HG02870 (cell line): ENCODE measurements around the gene LATS1.
"Not testable (repeated sequence)": the region's sequence is repeated elsewhere in the genome, so short reads cannot be mapped to it uniquely, and the experiment has no call there.

Source experiments
- ATAC-seq: cut with Tn5 transposase; IDR thresholded peaks from one replicate; pipeline ENCODE4 v1.9.1; 2021; ENCODE audit warnings: mild to moderate bottlenecking, moderate library complexity; ENCODE audit not compliant: unreplicated experiment

Gene LATS1

GRCh38 chr6:149717588-149718458, at the start of gene LATS1:
Gene LATS1, minus strand, starts transcription at chr6:149718101. Its CDS starts 15,975 bp downstream, at chr6:149702126.
- peak; percentile 83 for ATAC-seq

- no peak for ATAC-seq
These were observed 48.4 kb upstream of the LATS1 start for GRCh38 chr6:149766156-149766769.

- ATAC-seq = no peak
These were observed 46.0 kb upstream of the LATS1 start for GRCh38 chr6:149763866-149764265.

- peak; percentile 96 for ATAC-seq
These were observed 43.5 kb upstream of the LATS1 start for GRCh38 chr6:149761438-149761837.

GRCh38 chr6:149756261-149756636, 38.3 kb upstream of the LATS1 start:
- ATAC-seq = no peak

- ATAC-seq = peak; percentile 70
These were observed 37.7 kb upstream of the LATS1 start for GRCh38 chr6:149755300-149756260.

GRCh38 chr6:149754548-149754947, 36.6 kb upstream of the LATS1 start:
- no peak for ATAC-seq

- not testable (repeated sequence) for ATAC-seq
These were observed 35.4 kb upstream of the LATS1 start for GRCh38 chr6:149753374-149753637.

- ATAC-seq = no peak
These were observed 34.9 kb upstream of the LATS1 start for GRCh38 chr6:149752600-149753373.

- not testable (repeated sequence) for ATAC-seq
These were observed 34.0 kb upstream of the LATS1 start for GRCh38 chr6:149751920-149752319.

GRCh38 chr6:149751239-149751638, 33.3 kb upstream of the LATS1 start:
- no peak for ATAC-seq

- peak; percentile 35 for ATAC-seq
These were observed 32.3 kb upstream of the LATS1 start for GRCh38 chr6:149750136-149750609.

- peak; percentile 77 for ATAC-seq
These were observed 31.8 kb upstream of the LATS1 start, which contains the start of gene PCMT1 for GRCh38 chr6:149749594-149750135. Gene PCMT1, plus strand, starts transcription at chr6:149749741. Its CDS starts 161 bp downstream, at chr6:149749902.

GRCh38 chr6:149749082-149749593, 31.2 kb upstream of the LATS1 start:
- ATAC-seq = peak; percentile 6

- peak; percentile 53 for ATAC-seq
These were observed 28.4 kb upstream of the LATS1 start, which contains the start of gene NUP43 for GRCh38 chr6:149746147-149746946. Gene NUP43, minus strand, starts transcription at chr6:149746529. Its CDS starts 34 bp downstream, at chr6:149746495.

- not testable (repeated sequence) for ATAC-seq
These were observed 27.4 kb upstream of the LATS1 start for GRCh38 chr6:149745252-149745651.

- ATAC-seq = no peak
These were observed 17.0 kb upstream of the LATS1 start for GRCh38 chr6:149734915-149735314.

- no peak for ATAC-seq
These were observed 15.3 kb upstream of the LATS1 start for GRCh38 chr6:149733089-149733720.
